Caki2 (cell line): ENCODE data around the gene B3GNT9. TPM values are rescaled to one million over a fixed set of nuclear protein-coding genes. Genes with fewer than 3 reads are reported as not detected.

Experiments used
- DNase-seq: peaks from one replicate; pipeline ENCODE4 v3.0.0-alpha.2; 2015; ENCODE audit warnings: low read depth
- in situ Hi-C: cut with HindIII; loops from 2 replicates; pipeline ENCODE4 v1.10.0; 2016; ENCODE audit warnings: low sequenced_read_pairs, low pct_unique_long_range_greater_than_20kb, mixed read lengths
- total RNA-seq: library from RNA; depleted of rRNA; stranded (reverse); fragments of >200 nt; shearing (Covaris generic); gene quantifications from 2 replicates; pipeline ENCODE4 v1.2.3, GENCODE V29; 2014; ENCODE audit warnings: low replicate concordance; rRNA removed

B3GNT9 gene, protein sequence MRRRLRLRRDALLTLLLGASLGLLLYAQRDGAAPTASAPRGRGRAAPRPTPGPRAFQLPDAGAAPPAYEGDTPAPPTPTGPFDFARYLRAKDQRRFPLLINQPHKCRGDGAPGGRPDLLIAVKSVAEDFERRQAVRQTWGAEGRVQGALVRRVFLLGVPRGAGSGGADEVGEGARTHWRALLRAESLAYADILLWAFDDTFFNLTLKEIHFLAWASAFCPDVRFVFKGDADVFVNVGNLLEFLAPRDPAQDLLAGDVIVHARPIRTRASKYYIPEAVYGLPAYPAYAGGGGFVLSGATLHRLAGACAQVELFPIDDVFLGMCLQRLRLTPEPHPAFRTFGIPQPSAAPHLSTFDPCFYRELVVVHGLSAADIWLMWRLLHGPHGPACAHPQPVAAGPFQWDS
- total RNA-seq = 1.1 and 3.3 TPM in 2 replicates

DNA sequence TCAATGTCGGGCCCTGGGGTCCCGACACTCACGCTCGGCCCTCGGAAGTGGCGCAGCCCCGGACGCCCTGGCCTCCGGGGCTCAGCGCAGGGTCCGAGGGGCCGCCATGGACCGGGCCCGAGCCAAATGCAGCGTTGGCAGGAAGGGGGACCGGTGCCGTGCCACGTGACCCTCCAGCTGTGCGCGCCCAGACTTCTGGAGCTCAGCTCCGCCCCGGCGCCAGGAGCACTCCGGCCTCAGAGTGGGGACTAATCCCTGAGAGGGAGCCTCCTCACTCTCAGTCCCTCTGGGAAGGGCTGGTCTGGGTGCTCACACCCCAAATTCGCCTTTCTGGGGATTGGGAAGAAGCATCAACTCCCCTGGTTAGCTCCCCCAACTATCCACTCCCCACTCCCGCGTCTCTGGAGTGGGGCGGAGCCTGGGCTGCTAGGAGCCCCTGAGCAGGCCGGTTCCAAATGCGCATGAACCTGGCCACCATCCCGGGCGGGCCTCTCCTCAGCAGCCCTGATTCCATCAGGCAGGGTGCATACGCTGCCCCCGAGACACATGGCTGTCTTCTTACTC, at the start of gene B3GNT9:
B3GNT9 (minus strand) TSS at position 166 of the 564 bp plus-strand sequence. CDS start 513 bp downstream, outside the sequence.
- in situ Hi-C loops = no loop called here
- no peak for DNase-seq

DNA sequence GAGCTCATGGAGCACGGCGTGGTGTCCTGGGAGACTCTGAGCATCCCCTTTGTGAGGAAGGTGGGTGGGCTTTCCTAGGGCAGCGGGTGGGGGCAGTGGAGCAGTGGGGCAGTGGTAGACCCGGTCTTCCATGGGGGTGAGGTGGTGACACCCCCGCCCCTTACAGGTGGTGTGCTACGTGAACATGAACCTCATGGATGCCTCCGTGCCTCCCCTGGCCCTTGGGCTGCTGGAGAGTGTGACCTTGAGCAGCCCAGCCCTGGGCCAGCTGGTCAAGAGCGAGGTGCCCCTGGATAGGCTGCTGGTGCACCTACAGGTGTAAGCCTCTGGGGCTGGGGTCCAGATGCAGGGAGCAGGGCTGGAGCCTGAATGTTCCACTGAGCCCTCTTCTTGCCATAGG, 49.7 kb upstream of the B3GNT9 start:
- no peak for DNase-seq
- in situ Hi-C loops = no loop called here

- in situ Hi-C loops = no loop called here
- DNase-seq = no peak
Measured at GRCh38 chr16:67199808-67200198, 49.0 kb upstream of the B3GNT9 start.

GRCh38 chr16:67199011-67199807, 48.4 kb upstream of the B3GNT9 start, which contains the start of gene ELMO3:
Gene ELMO3, plus strand, starts transcription at chr16:67199131. Its CDS starts 196 bp downstream, at chr16:67199327.
- in situ Hi-C loops = no loop called here
- no peak for DNase-seq

DNA sequence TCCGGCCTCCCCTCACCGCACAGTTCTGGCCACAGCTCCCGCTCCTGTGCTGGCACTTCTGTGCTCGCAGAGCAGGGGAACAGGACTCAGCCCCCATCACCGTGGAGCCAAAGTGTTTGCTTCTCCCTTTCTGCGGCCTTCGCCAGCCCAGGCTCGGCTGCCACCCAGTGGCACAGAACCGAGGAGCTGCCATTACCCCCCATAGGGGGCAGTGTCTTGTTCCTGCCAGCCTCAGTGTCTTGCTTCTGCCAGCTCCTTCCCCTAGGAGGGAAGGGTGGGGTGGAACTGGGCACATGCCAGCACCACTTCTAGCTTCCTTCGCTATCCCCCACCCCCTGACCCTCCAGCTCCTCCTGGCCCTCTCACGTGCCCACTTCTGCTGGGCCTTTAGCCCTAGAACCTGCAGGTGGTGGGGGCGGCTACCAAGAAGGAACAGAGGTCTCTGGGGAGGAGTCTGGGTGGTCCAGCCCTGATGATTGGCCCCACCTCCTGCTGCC, 47.5 kb upstream of the B3GNT9 start:
- no peak for DNase-seq
- in situ Hi-C loops = no loop called here

- in situ Hi-C loops = no loop called here
Measured at GRCh38 chr16:67197704-67198103, 46.9 kb upstream of the B3GNT9 start.

GRCh38 chr16:67196881-67197280, 46.1 kb upstream of the B3GNT9 start:
- in situ Hi-C loops = no loop called here
- no peak for DNase-seq

More at GRCh38 chr16:67197704-67198103, 46.9 kb upstream of the B3GNT9 start:
- DNase-seq = no peak

GRCh38 chr16:67195676-67196075, 44.9 kb upstream of the B3GNT9 start:
- DNase-seq = no peak
- in situ Hi-C loops = no loop called here

DNA sequence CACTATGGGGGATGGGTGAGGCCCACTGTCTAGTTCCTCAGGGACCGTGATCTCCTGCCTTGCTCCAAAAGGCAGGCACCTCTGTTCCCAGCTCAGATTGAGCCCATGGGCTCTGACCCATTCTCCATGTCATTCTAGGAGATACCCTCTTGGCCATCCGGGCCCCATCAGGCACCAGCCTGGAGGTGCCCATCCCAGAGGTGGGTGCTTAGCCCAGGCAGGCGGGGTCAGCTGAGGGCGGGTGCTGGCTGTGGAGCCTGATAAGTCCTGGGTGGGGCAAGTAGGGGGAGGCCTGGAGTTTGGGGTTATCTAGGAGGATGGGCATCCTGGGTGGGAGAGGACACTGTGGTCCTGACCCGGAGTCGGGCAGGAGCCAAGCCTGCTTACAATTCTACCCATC, 43.5 kb upstream of the B3GNT9 start:
- DNase-seq = no peak
- in situ Hi-C loops = no loop called here

GRCh38 chr16:67193536-67193935, 42.7 kb upstream of the B3GNT9 start:
- in situ Hi-C loops = no loop called here
- no peak for DNase-seq

GRCh38 chr16:67192781-67193361, 42.1 kb upstream of the B3GNT9 start:
- in situ Hi-C loops = no loop called here
- DNase-seq = no peak

DNA sequence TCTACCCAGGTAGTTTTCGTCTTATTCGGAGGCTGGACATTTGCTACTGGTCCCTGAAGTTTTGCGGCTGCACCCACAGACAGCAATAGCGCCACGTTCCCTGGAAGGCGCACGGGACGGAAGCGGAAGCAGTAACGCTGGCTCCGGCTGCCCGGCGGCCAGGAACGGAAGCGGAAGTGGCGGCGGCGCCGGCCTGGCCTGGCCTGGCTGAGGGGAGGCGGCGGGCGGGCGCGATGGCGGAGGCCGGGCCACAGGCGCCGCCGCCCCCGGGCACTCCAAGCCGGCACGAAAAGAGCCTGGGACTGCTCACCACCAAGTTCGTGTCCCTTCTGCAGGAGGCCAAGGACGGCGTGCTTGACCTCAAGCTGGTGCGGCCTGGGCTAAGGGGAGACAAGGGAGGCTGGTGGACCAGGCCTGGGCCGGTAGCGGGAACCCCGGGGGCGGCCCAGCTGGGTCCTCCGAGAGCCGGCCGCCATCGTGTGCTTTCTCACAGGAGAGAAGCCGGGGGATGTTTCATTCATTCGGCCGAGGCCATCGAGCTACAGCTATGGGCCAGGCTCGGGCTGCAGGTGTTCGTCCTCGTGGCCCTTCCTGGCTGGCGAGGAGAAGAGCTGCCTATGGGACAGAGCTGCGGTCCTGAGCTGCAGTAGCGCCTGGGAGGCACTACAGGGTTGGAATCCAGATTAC, 41.3 kb upstream of the B3GNT9 start, which contains the start of gene E2F4:
E2F4 (plus strand) TSS at position 161 of the 687 bp plus-strand sequence; CDS start at position 234, 73 bp downstream.
- peak; percentile 78 for DNase-seq
- in situ Hi-C loops = no loop called here

- DNase-seq = no peak
- in situ Hi-C loops = no loop called here
Measured at GRCh38 chr16:67191411-67191994, 40.7 kb upstream of the B3GNT9 start.

GRCh38 chr16:67190448-67191399, 39.9 kb upstream of the B3GNT9 start:
- in situ Hi-C loops = no loop called here
- DNase-seq = no peak

GRCh38 chr16:67190041-67190440, 39.2 kb upstream of the B3GNT9 start, which contains the start of gene EXOC3L1:
Gene EXOC3L1, minus strand, starts transcription at chr16:67190136. Its CDS starts 460 bp downstream, at chr16:67189676.
- in situ Hi-C loops = no loop called here

GRCh38 chr16:67188798-67189197, 38.0 kb upstream of the B3GNT9 start:
- in situ Hi-C loops = no loop called here
- no peak for DNase-seq

More at GRCh38 chr16:67190041-67190440, 39.2 kb upstream of the B3GNT9 start, which contains the start of gene EXOC3L1:
- DNase-seq = no peak
